Liver (tissue), 9 donors: Measurements from ENCODE around the gene MAP3K5. TPM values are rescaled to one million over a fixed set of nuclear protein-coding genes. Genes with fewer than 3 reads are reported as not detected.

Experiments used
- DNase-seq: peaks from one replicate; pipeline ENCODE4 v3.0.0-alpha.2; 2017; ENCODE audit warnings: low spot score
- H3K27ac ChIP-seq, 2 donors: one replicate each; pipeline ENCODE4 v1.7.0; 2013; ENCODE audit warnings: inconsistent platforms in 2 of 2, low read length in 2 of 2, control low read depth in 1 of 2, low read depth in 1 of 2, mild to moderate bottlenecking in 1 of 2
- H3K27me3 ChIP-seq, 4 donors: one replicate each; pipeline versions ENCODE4 v1.6.1 to v1.7.0; 2013; ENCODE audit warnings: low read length in 3 of 4, inconsistent platforms in 1 of 4, mild to moderate bottlenecking in 1 of 4, moderate library complexity in 1 of 4; ENCODE audit not compliant: control insufficient read depth in 4 of 4, insufficient read depth in 4 of 4
- H3K36me3 ChIP-seq, 4 donors: one replicate each; pipeline versions ENCODE4 v1.6.1 to v1.7.0; 2013; ENCODE audit warnings: low read length in 3 of 4, mild to moderate bottlenecking in 3 of 4, low read depth in 1 of 4, moderate library complexity in 1 of 4; ENCODE audit not compliant: control insufficient read depth in 4 of 4, insufficient read depth in 3 of 4
- H3K4me1 ChIP-seq, 4 donors: one replicate each; pipeline versions ENCODE4 v1.6.1 to v1.7.0; 2013; ENCODE audit warnings: low read length in 3 of 4, mild to moderate bottlenecking in 3 of 4, moderate library complexity in 1 of 4; ENCODE audit not compliant: control insufficient read depth in 4 of 4, insufficient read depth in 4 of 4
- H3K4me3 ChIP-seq, 3 donors: one replicate each; pipeline versions ENCODE4 v1.6.1 to v1.7.0; 2013; ENCODE audit warnings: low read length in 3 of 3, control low read depth in 1 of 3, low read depth in 1 of 3, mild to moderate bottlenecking in 1 of 3
- H3K9ac ChIP-seq, 2 donors: one replicate each; pipeline ENCODE4 v1.7.0; 2013; ENCODE audit warnings: low read length in 2 of 2, mild to moderate bottlenecking in 2 of 2, moderate library complexity in 2 of 2, control low read depth in 1 of 2, low read depth in 1 of 2
- H3K9me3 ChIP-seq, 4 donors: one replicate each; pipeline versions ENCODE4 v1.6.1 to v1.7.0; 2013; ENCODE audit warnings: low read length in 3 of 4; ENCODE audit not compliant: control insufficient read depth in 4 of 4
- ATF3 ChIP-seq: IDR thresholded peaks from 2 replicates; pipeline ENCODE4 v1.6.1; 2016; ENCODE audit warnings: antibody characterized with exemption
- CTCF ChIP-seq: fragments of 150-350 bp; IDR thresholded peaks from 2 replicates; pipeline ENCODE4 v1.5.1; 2017; ENCODE audit warnings: improper control_type of control experiment, low read depth, low read length; ENCODE audit not compliant: missing input control
- EGR1 ChIP-seq, 2 donors: IDR thresholded peaks; 2 replicates each; pipeline ENCODE4 v1.6.1; 2016 to 2018; ENCODE audit warnings: antibody characterized with exemption in 2 of 2, low read depth in 2 of 2
- FOXA1 ChIP-seq: IDR thresholded peaks from 2 replicates; pipeline ENCODE4 v1.6.1; 2016; ENCODE audit warnings: antibody characterized with exemption
- FOXA2 ChIP-seq: IDR thresholded peaks from 2 replicates; pipeline ENCODE4 v1.6.1; 2016; ENCODE audit warnings: antibody characterized with exemption
- GABPA ChIP-seq, 2 donors: IDR thresholded peaks in 1 of 2; conservative IDR thresholded peaks in 1 of 2; 2 replicates each; pipeline ENCODE4 v1.6.1; 2016; ENCODE audit warnings: antibody characterized with exemption in 2 of 2, mild to moderate bottlenecking in 1 of 2, moderate library complexity in 1 of 2
- HNF4A ChIP-seq, 2 donors: conservative IDR thresholded peaks; 2 replicates each; pipeline ENCODE4 v1.6.1; 2016; ENCODE audit warnings: antibody characterized with exemption in 2 of 2, mild to moderate bottlenecking in 2 of 2
- JUND ChIP-seq, 2 donors: IDR thresholded peaks; 2 replicates each; pipeline ENCODE4 v1.6.1; 2016; ENCODE audit warnings: antibody characterized with exemption in 2 of 2
- MAX ChIP-seq: IDR thresholded peaks from 2 replicates; pipeline ENCODE4 v1.6.1; 2016; ENCODE audit warnings: antibody characterized with exemption
- NR2F2 ChIP-seq: IDR thresholded peaks from 2 replicates; pipeline ENCODE4 v1.6.1; 2016; ENCODE audit warnings: antibody characterized with exemption
- RAD21 ChIP-seq, 2 donors: IDR thresholded peaks; 2 replicates each; pipeline ENCODE4 v1.6.1; 2016; ENCODE audit warnings: antibody characterized with exemption in 2 of 2, mild to moderate bottlenecking in 2 of 2
- RXRA ChIP-seq, 2 donors: IDR thresholded peaks; 2 replicates each; pipeline ENCODE4 v1.6.1; 2017 to 2018; ENCODE audit warnings: antibody characterized with exemption in 2 of 2, mild to moderate bottlenecking in 1 of 2
- SP1 ChIP-seq: IDR thresholded peaks from 2 replicates; pipeline ENCODE4 v1.6.1; 2018; ENCODE audit warnings: antibody characterized with exemption, mild to moderate bottlenecking
- YY1 ChIP-seq: IDR thresholded peaks from 2 replicates; pipeline ENCODE4 v1.6.1; 2016; ENCODE audit warnings: antibody characterized with exemption, mild to moderate bottlenecking
- whole genome bisulfite sequencing: extraction: QIAGEN DNeasy Blood & Tissue Kit; methylation state at CpG from one replicate; pipeline ENCODE4 v1.1.7; 2013; 5-methylcytosine and 5-hydroxymethylcytosine counted together
- polyA plus RNA-seq, 2 donors: library from polyadenylated mRNA; stranded (reverse) in 1 of 2; unstranded in 1 of 2; fragments of 200-250 nt in 1 of 2; fragments of >200 nt in 1 of 2; fragmentation: Nextera tagmentation in 1 of 2; extraction: Ambion mirVana in 1 of 2; gene quantifications; one replicate each; pipeline versions ENCODE4 v1.2.1 to v1.2.3, GENCODE V29; 2013 to 2015
- total RNA-seq, 2 donors: library from RNA; depleted of rRNA; stranded (reverse); fragments of >200 nt; gene quantifications; one replicate each; pipeline ENCODE4 v1.2.3, GENCODE V29; 2014
- TF ChIP-seq, protein P1 (sequence below): IDR thresholded peaks from 2 replicates; pipeline ENCODE4 v1.6.1; 2016; ENCODE audit warnings: antibody characterized with exemption, mild to moderate bottlenecking
- TF ChIP-seq, protein P2 (sequence below): IDR thresholded peaks from 2 replicates; pipeline ENCODE4 v1.6.1; 2016; ENCODE audit warnings: antibody characterized with exemption
- donor health status: healthy.
- donor health status: healthy.
- donor health status: healthy.
- donor health status: healthy.
- donor health status: healthy.

Gene MAP3K5
- total and polyA plus RNA-seq, 4 donors: 2.9 to 18.0 (median 5.5) TPM

GRCh38 chr6:136728976-136729515 is 63.2 kb downstream of the MAP3K5 start:
- no peaks in the 10 kb centered on the region for H3K9me3 ChIP-seq
- H3K27me3 ChIP-seq: no peaks in the 10 kb centered on the region
- WGBS: 94% methylated on average over 4 of the region's 4 CpGs
- no peaks in the 10 kb centered on the region for H3K36me3 ChIP-seq
- H3K9ac ChIP-seq: no peak overlapping the region
- no peak overlapping the region for H3K27ac ChIP-seq
- no peak for DNase-seq
- no peak overlapping the region for H3K4me3 ChIP-seq
- no peak for TF ChIP-seq EGR1 (IDR thresholded peaks at IDR 0.05; ENCODE audit: low read depth in 2 of 2)
- TF ChIP-seq RXRA (IDR thresholded peaks at IDR 0.05): no peak
- TF ChIP-seq HNF4A (conservative IDR thresholded peaks at IDR 0.05): no peak
- TF ChIP-seq, protein P1, sequence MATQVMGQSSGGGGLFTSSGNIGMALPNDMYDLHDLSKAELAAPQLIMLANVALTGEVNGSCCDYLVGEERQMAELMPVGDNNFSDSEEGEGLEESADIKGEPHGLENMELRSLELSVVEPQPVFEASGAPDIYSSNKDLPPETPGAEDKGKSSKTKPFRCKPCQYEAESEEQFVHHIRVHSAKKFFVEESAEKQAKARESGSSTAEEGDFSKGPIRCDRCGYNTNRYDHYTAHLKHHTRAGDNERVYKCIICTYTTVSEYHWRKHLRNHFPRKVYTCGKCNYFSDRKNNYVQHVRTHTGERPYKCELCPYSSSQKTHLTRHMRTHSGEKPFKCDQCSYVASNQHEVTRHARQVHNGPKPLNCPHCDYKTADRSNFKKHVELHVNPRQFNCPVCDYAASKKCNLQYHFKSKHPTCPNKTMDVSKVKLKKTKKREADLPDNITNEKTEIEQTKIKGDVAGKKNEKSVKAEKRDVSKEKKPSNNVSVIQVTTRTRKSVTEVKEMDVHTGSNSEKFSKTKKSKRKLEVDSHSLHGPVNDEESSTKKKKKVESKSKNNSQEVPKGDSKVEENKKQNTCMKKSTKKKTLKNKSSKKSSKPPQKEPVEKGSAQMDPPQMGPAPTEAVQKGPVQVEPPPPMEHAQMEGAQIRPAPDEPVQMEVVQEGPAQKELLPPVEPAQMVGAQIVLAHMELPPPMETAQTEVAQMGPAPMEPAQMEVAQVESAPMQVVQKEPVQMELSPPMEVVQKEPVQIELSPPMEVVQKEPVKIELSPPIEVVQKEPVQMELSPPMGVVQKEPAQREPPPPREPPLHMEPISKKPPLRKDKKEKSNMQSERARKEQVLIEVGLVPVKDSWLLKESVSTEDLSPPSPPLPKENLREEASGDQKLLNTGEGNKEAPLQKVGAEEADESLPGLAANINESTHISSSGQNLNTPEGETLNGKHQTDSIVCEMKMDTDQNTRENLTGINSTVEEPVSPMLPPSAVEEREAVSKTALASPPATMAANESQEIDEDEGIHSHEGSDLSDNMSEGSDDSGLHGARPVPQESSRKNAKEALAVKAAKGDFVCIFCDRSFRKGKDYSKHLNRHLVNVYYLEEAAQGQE: no peak
- TF ChIP-seq, protein P2, sequence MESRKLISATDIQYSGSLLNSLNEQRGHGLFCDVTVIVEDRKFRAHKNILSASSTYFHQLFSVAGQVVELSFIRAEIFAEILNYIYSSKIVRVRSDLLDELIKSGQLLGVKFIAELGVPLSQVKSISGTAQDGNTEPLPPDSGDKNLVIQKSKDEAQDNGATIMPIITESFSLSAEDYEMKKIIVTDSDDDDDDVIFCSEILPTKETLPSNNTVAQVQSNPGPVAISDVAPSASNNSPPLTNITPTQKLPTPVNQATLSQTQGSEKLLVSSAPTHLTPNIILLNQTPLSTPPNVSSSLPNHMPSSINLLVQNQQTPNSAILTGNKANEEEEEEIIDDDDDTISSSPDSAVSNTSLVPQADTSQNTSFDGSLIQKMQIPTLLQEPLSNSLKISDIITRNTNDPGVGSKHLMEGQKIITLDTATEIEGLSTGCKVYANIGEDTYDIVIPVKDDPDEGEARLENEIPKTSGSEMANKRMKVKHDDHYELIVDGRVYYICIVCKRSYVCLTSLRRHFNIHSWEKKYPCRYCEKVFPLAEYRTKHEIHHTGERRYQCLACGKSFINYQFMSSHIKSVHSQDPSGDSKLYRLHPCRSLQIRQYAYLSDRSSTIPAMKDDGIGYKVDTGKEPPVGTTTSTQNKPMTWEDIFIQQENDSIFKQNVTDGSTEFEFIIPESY: no peak
- TF ChIP-seq FOXA2: no peak
- TF ChIP-seq FOXA1: no peak
- TF ChIP-seq NR2F2: no peak
- TF ChIP-seq JUND (IDR thresholded peaks at IDR 0.05): no peak
- no peak for TF ChIP-seq YY1
- no peak for TF ChIP-seq CTCF
- peaks cover 3 to 6% (median 4%) of the 10 kb centered on the region in 4 donors for H3K4me1 ChIP-seq

- Histone ChIP-seq H3K27me3 (no peaks in the 10 kb centered on the region), H3K4me1 (peaks cover 3 to 6% (median 4%) of the 10 kb centered on the region in 4 donors), H3K9me3 (no peaks in the 10 kb centered on the region), H3K9ac (no peak overlapping the region), H3K36me3 (no peaks in the 10 kb centered on the region), H3K4me3 (no peak overlapping the region), H3K27ac (no peak overlapping the region)
- DNase-seq: no peak
- WGBS: 75% methylated on average over 2 of the region's 2 CpGs
- no peak for TF ChIP-seq GABPA (IDR thresholded peaks at IDR 0.05 in 1 of 2, conservative IDR thresholded peaks at IDR 0.05 in 1 of 2)
- TF ChIP-seq, protein P1: no peak
- no peak for TF ChIP-seq MAX
- no peak for TF ChIP-seq RAD21 (IDR thresholded peaks at IDR 0.05)
- TF ChIP-seq ATF3: no peak
- TF ChIP-seq JUND (IDR thresholded peaks at IDR 0.05): no peak
- TF ChIP-seq EGR1 (IDR thresholded peaks at IDR 0.05; ENCODE audit: low read depth in 2 of 2): no peak
- TF ChIP-seq, protein P2: no peak
- no peak for TF ChIP-seq RXRA (IDR thresholded peaks at IDR 0.05)
- no peak for TF ChIP-seq NR2F2
- no peak for TF ChIP-seq SP1
Observed at GRCh38 chr6:136728033-136728939, 64.0 kb downstream of the MAP3K5 start.
